Stomach (tissue), 9 donors: Measurements from ENCODE around the gene LNX1. TPM values are rescaled to one million over a fixed set of nuclear protein-coding genes. Genes with fewer than 3 reads are reported as not detected.

ENCODE experiments used
- DNase-seq, 2 donors: peaks; one replicate each; pipeline versions ENCODE4 v3.0.0 to v3.0.0-alpha.2; 2013 to 2019
- H3K27ac ChIP-seq, 5 donors: fragments of 200-600 bp in 4 of 5; sonication (generic) in 4 of 5; one replicate each; pipeline ENCODE4 v1.5.1; 2013 to 2019; ENCODE audit warnings: mild to moderate bottlenecking in 1 of 5, moderate library complexity in 1 of 5
- H3K27me3 ChIP-seq, 3 donors: fragments of 200-600 bp; sonication (generic); one replicate each; pipeline ENCODE4 v1.5.1; 2017 to 2019; ENCODE audit warnings: mixed run types in 1 of 3
- H3K36me3 ChIP-seq, 4 donors: fragments of 200-600 bp; sonication (generic); 1 replicate in 3 of 4; 2 replicates in 1 of 4; pipeline ENCODE4 v1.5.1; 2016 to 2019
- H3K4me1 ChIP-seq, 4 donors: fragments of 200-600 bp; sonication (generic); one replicate each; pipeline ENCODE4 v1.5.1; 2016 to 2019
- H3K4me3 ChIP-seq, 4 donors: fragments of 200-600 bp; sonication (generic) in 3 of 4; one replicate each; pipeline ENCODE4 v1.5.1; 2016 to 2019; ENCODE audit warnings: mild to moderate bottlenecking in 1 of 4
- H3K9me3 ChIP-seq, 4 donors: fragments of 200-600 bp; sonication (generic); one replicate each; pipeline ENCODE4 v1.5.1; 2016 to 2019
- CTCF ChIP-seq, 7 experiments: fragments of 450-650 bp in 4 of 7; fragments of 200-600 bp in 3 of 7; sonication (generic) in 3 of 7; IDR thresholded peaks; one replicate each; pipeline ENCODE4 v1.5.1; 2016 to 2019; ENCODE audit warnings: antibody characterized with exemption in 7 of 7, control low read depth in 2 of 7, mild to moderate bottlenecking in 1 of 7
- EP300 ChIP-seq: sonication (generic); formaldehyde crosslinking; IDR thresholded peaks from one replicate; pipeline ENCODE4 v1.6.1; 2017; ENCODE audit warnings: antibody characterized with exemption
- POLR2A ChIP-seq, 4 donors: fragments of 450-650 bp; IDR thresholded peaks; one replicate each; pipeline ENCODE4 v1.6.1; 2016; ENCODE audit warnings: antibody characterized with exemption in 4 of 4, control low read depth in 2 of 4, mild to moderate bottlenecking in 1 of 4, moderate library complexity in 1 of 4
- POLR2AphosphoS5 ChIP-seq, 3 donors: sonication (generic); formaldehyde crosslinking; IDR thresholded peaks; one replicate each; pipeline ENCODE4 v1.6.1; 2016; ENCODE audit warnings: antibody characterized with exemption in 3 of 3
- WGBS, 5 donors: extraction: QIAGEN DNeasy Blood & Tissue Kit in 3 of 5; methylation state at CpG; one replicate each; pipeline versions ENCODE4 v1.1.5 to v1.1.7; 2013 to 2018; 5-methylcytosine and 5-hydroxymethylcytosine counted together
- intact Hi-C: fragments of 100-400 bp; cut with DNase I; formaldehyde crosslinking; loops from one replicate; pipeline ENCODE4 v1.15.1; 2023; ENCODE audit warnings: low total_unique reads
- polyA plus RNA-seq, 3 donors: library from polyadenylated mRNA; stranded (reverse); fragments of 200-250 nt; gene quantifications; one replicate each; pipeline ENCODE4 v1.2.3, GENCODE V29; 2013
- total RNA-seq, 5 donors: library from RNA; depleted of rRNA; stranded (reverse); fragments of >200 nt; gene quantifications; one replicate each; pipeline versions ENCODE4 v1.1.0 to v1.2.3, GENCODE V29; 2014 to 2016
- donor health status: healthy with polysubstance abuse.
- donor health status: Bipolar disorder and iron deficiency.
- donor health status: healthy.

The LNX1 gene
- total and polyA plus RNA-seq, 8 donors = 5.4 to 30.9 (median 11.6) TPM

DNA sequence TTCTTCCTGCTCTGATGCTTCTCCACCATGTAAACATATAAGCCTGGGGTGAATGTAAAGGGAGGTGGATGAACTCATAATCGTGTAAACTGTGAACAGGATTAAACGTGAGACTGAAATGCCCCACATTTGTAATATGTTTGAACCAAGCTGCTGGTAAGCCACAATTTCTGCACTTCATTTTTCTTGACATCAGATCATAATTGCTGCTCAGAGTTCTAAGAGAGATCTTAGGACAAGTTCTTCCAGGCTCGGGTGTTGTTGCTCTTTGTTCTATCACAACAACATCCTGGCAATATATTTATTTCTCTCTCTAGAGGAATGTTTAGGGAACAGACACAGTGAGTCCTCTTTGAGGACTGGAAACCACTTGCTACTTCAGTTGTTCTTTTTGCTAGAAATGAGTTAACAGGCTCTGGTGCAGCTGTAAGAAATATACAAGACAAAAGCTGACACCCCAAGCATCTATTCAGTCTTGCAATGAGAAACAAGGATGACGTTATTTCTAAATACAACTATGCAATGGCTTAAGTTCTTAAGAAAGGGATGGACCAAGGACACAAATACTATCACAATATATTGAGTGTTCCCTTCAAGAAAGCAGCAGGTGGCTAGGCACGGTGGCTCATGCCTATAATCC lies 59.6 kb downstream of the LNX1 start:
- no peaks in the 10 kb centered on the region for H3K27me3 ChIP-seq
- intact Hi-C loops = no loop called here
- H3K9me3 ChIP-seq = no peaks in the 10 kb centered on the region
- H3K27ac ChIP-seq = no peak overlapping the region
- no peak for TF ChIP-seq POLR2A (IDR thresholded peaks at IDR 0.05)
- no peak for TF ChIP-seq EP300
- TF ChIP-seq POLR2AphosphoS5 (IDR thresholded peaks at IDR 0.05) = no peak
- TF ChIP-seq CTCF (IDR thresholded peaks at IDR 0.05) = no peak
- WGBS, 5 donors = 74 to 77% (median 76%) methylated on average over 5 of the region's 5 CpGs
- no peak overlapping the region for H3K4me3 ChIP-seq
- no peaks in the 10 kb centered on the region for H3K36me3 ChIP-seq
- no peak for DNase-seq
- H3K4me1 ChIP-seq = peaks cover 0 to 11% (median 0%) of the 10 kb centered on the region in 4 donors

DNA sequence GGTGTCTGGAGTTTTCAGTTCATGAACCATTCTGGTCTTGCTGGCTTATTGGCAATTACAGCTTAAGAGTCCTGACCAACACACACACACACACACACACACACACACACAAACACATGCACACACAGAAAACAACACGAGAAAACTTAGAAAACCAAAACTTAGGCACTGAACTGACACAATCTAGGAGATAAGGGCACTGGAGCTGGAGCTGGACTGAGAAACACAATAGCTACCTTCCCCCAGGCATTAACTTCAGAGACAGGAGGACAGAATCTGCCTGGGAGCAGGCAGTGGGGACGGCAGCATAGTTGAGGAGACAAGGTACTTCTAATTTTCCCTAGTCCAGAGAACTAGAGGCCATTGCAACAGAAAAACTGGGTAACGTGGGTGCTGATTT lies 62.3 kb downstream of the LNX1 start:
- no peak overlapping the region for H3K27ac ChIP-seq
- H3K4me3 ChIP-seq = no peak overlapping the region
- WGBS, 5 donors = 76 to 98% (median 84%) methylated on average over 3 of the region's 3 CpGs
- H3K4me1 ChIP-seq = peaks cover 0 to 7% (median 0%) of the 10 kb centered on the region in 4 donors
- H3K27me3 ChIP-seq = no peaks in the 10 kb centered on the region
- H3K36me3 ChIP-seq = no peaks in the 10 kb centered on the region
- no peak for DNase-seq
- H3K9me3 ChIP-seq = no peaks in the 10 kb centered on the region
- intact Hi-C loops = no loop called here
- TF ChIP-seq POLR2A (IDR thresholded peaks at IDR 0.05) = no peak
- no peak for TF ChIP-seq EP300
- no peak for TF ChIP-seq POLR2AphosphoS5 (IDR thresholded peaks at IDR 0.05)
- TF ChIP-seq CTCF (IDR thresholded peaks at IDR 0.05) = no peak

DNA sequence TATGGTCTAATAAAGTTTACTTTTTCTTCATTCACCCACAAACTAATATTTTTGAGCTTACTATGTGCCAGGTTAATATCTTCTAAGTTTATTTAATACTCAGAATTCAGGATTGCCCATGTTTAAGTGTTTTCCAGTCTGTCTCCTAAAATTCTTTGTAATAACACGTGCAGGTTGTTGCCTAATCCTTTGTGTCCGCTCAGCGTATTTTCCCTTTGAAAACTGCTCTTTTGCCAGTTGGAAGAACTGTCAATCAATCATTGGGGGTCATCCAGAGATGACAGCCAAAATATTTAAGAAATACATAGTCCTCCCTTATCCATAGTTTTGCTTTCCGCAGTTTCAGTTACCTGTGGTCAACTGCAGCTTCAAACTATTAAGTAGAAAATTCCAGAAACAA lies 63.4 kb downstream of the LNX1 start:
- Histone ChIP-seq H3K9me3 (no peaks in the 10 kb centered on the region), H3K4me3 (no peak overlapping the region), H3K4me1 (peaks cover 0 to 7% (median 2%) of the 10 kb centered on the region in 4 donors), H3K27ac (no peak overlapping the region), H3K27me3 (no peaks in the 10 kb centered on the region), H3K36me3 (no peaks in the 10 kb centered on the region)
- no peak for DNase-seq
- WGBS, 5 donors = 92 to 96% (median 95%) methylated on average over 4 of the region's 4 CpGs
- no peak for TF ChIP-seq POLR2A (IDR thresholded peaks at IDR 0.05)
- intact Hi-C loops = no loop called here

DNA sequence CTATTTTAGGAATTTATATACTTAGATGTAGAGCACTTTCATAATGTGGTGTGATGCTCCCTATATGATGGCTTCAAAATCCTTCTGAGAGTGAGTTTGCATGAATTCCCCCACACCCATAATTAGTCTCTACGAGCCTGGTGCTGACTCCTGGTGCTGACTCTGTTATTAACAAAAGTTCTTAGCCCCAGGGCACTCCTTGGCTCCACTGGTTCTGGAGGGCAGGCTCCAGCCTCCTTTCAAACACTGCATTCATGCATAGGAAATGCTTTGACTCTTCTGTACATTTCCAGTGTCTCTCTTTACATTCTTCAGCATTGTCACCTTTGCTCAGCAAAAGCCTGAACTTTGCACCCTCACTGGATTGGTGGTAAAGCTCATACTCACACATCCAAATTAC lies 64.0 kb downstream of the LNX1 start:
- Histone ChIP-seq H3K4me1 (peaks cover 0 to 10% (median under 1%) of the 10 kb centered on the region in 4 donors), H3K9me3 (no peaks in the 10 kb centered on the region), H3K27ac (no peak overlapping the region), H3K27me3 (no peaks in the 10 kb centered on the region), H3K36me3 (no peaks in the 10 kb centered on the region), H3K4me3 (no peak overlapping the region)
- intact Hi-C loops = no loop called here
- DNase-seq = no peak
- no peak for TF ChIP-seq EP300
- TF ChIP-seq CTCF (IDR thresholded peaks at IDR 0.05) = no peak
- no peak for TF ChIP-seq POLR2A (IDR thresholded peaks at IDR 0.05)
- TF ChIP-seq POLR2AphosphoS5 (IDR thresholded peaks at IDR 0.05) = no peak
- 60 to 79% (median 71%) methylated on average over 1 of the region's 1 CpG for WGBS, 5 donors

DNA sequence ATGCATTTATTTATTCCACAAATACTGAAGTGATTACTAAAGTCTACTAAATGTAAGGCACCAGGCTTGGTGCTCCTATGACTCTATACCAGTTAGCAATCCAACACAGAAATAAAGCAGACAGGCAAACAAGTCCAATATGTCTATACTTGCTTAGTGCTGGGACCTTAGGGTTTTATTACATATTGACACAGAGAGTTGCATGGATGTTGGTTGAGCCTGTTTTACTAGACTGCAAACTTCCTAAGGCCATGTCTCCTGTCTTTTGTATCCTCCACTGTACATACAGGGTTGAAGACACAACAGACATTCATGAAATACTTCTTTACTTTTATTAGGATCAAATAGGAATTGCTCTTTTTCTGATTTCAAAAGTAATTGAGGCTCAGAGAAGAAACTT lies 69.0 kb downstream of the LNX1 start:
- intact Hi-C loops = no loop called here
- H3K9me3 ChIP-seq = no peaks in the 10 kb centered on the region
- no peak for DNase-seq
- no peaks in the 10 kb centered on the region for H3K27me3 ChIP-seq
- no peak overlapping the region for H3K27ac ChIP-seq
- no peak overlapping the region for H3K4me3 ChIP-seq
- peaks cover 0 to 10% (median 0%) of the 10 kb centered on the region in 4 donors for H3K4me1 ChIP-seq
- no peaks in the 10 kb centered on the region for H3K36me3 ChIP-seq
- TF ChIP-seq EP300 (no peak), POLR2AphosphoS5 (IDR thresholded peaks at IDR 0.05) (no peak), CTCF (IDR thresholded peaks at IDR 0.05) (no peak), POLR2A (IDR thresholded peaks at IDR 0.05) (no peak)
